ENCODE data around the gene DNAJB11.

Gene DNAJB11

DNA sequence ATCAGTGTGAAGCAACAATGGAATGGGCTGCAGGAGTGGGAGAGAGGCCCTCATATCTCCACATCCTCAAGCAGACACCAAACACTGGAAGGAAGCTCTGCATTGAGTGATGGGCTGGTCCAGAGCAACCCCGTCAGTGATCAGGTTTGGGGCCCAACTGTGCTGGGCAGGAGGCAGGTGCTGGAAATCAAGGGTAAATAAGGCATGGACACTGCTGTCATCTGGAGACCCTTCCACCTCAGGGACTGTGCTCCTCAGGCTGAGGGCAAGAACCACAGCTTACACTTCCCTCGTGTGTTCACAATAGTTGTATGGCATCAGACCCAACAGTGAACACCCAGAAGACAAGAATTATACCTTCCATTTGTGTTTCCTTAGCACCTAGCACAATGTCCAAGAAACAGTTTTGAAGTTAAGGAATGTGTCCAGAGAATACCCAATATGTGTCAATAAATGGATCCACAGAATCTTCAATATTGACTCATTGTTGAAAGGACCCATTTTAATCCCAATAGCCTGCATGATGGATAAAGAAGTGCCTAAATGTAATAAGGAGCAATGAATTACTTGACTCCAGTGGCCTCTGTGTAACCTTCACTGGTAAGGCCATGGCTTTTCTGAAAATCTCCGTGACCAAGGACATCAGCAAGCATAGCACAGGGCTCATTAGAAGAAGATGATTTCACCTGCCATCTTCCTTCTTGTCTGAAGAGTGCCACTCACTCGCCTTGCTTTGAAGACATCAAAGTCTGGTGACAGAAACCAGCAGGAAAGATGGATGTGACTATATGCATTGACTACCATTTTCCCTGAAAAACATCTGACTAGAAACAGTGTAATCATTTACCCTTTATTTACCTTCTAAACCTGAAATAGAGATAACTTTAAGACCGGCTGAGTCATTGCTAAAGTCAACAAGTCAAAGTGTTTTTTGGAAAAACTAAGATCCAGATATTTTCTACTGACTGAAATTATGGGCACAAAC lies 35.3 kb downstream of the DNAJB11 start:
- Mint-ChIP-seq H3K36me3 (ENCODE audit: insufficient read depth) (no peaks in the 10 kb centered on the region), H3K4me1 (no peaks in the 10 kb centered on the region), H3K4me3 (no peak overlapping the region), H3K27ac (ENCODE audit: low read depth) (no peak overlapping the region), H3K9me3 (no peaks in the 10 kb centered on the region), H3K27me3 (no peaks in the 10 kb centered on the region)
- ATAC-seq (replicated peaks; ENCODE audit: extremely low read depth, poor library complexity, severe bottlenecking) (no peak), DNase-seq (ENCODE audit: low spot score in 2 of 2) (no peak)

DNA sequence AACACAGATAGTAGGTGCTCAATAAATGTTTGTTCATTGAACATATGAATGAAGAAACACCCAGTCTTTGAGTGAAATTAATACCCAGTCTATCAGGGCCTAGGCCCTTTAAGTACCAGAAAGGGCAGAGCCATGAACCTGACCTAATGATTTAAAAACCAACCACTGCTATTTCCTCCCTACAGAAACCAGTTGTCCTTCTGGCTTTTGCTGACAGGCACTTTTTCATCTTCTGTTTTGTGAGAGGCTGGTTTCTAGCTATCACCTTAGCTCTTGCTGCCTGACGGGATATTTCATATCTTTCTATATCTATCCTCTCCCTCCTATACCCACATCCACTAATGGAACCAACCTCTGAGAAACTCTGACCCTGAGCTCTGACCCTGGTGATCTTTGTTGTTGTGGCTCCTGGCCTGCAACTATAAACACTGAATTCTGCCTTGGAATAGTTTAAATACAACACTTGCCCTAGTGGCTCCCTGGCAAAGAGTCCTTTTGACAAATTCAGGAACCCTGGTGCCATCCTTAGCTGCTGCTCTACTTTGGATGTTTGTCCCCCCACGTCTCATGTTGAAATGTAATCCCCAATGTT lies 38.2 kb downstream of the DNAJB11 start:
- Mint-ChIP-seq H3K4me3 (no peak overlapping the region), H3K9me3 (no peaks in the 10 kb centered on the region), H3K4me1 (no peaks in the 10 kb centered on the region), H3K27ac (ENCODE audit: low read depth) (no peak overlapping the region), H3K27me3 (peaks cover 25% of the 10 kb centered on the region), H3K36me3 (ENCODE audit: insufficient read depth) (no peaks in the 10 kb centered on the region)
- ATAC-seq (replicated peaks; ENCODE audit: extremely low read depth, poor library complexity, severe bottlenecking) (no peak), DNase-seq (ENCODE audit: low spot score in 2 of 2) (no peak)

GRCh38 chr3:186609247-186609868 lies 38.8 kb downstream of the DNAJB11 start:
- peaks cover 31% of the 10 kb centered on the region for H3K27me3 Mint-ChIP-seq
- no peaks in the 10 kb centered on the region for H3K4me1 Mint-ChIP-seq
- H3K4me3 Mint-ChIP-seq: no peak overlapping the region
- DNase-seq (ENCODE audit: low spot score in 2 of 2) (no peak), ATAC-seq (replicated peaks; ENCODE audit: extremely low read depth, poor library complexity, severe bottlenecking) (no peak)
- H3K9me3 Mint-ChIP-seq: no peaks in the 10 kb centered on the region
- no peak overlapping the region for H3K27ac Mint-ChIP-seq (ENCODE audit: low read depth)
- no peaks in the 10 kb centered on the region for H3K36me3 Mint-ChIP-seq (ENCODE audit: insufficient read depth)

GRCh38 chr3:186612065-186612464 lies 41.5 kb downstream of the DNAJB11 start:
- Mint-ChIP-seq H3K4me3 (no peak overlapping the region), H3K27ac (ENCODE audit: low read depth) (no peak overlapping the region), H3K27me3 (peaks cover 42% of the 10 kb centered on the region), H3K36me3 (ENCODE audit: insufficient read depth) (peaks cover 5% of the 10 kb centered on the region), H3K4me1 (peaks cover 10% of the 10 kb centered on the region), H3K9me3 (no peaks in the 10 kb centered on the region)
- ATAC-seq (replicated peaks; ENCODE audit: extremely low read depth, poor library complexity, severe bottlenecking) (no peak), DNase-seq (ENCODE audit: low spot score in 2 of 2) (no peak)

- DNase-seq (ENCODE audit: low spot score in 2 of 2) (no peak), ATAC-seq (replicated peaks; ENCODE audit: extremely low read depth, poor library complexity, severe bottlenecking) (no peak)
- Mint-ChIP-seq H3K4me1 (peaks cover 14% of the 10 kb centered on the region), H3K4me3 (no peak within 1 kb of the TSS), H3K36me3 (ENCODE audit: insufficient read depth) (peaks cover 7% of the 10 kb centered on the region), H3K27me3 (peaks cover 51% of the 10 kb centered on the region), H3K27ac (ENCODE audit: low read depth) (no peak within 1 kb of the TSS), H3K9me3 (no peaks in the 10 kb centered on the region)
Observed at GRCh38 chr3:186612721-186613636, 42.5 kb downstream of the DNAJB11 start, which contains the start of gene AHSG. TSS of gene AHSG (plus strand) at chr3:186613060. CDS start at chr3:186613142, 82 bp downstream.

DNA sequence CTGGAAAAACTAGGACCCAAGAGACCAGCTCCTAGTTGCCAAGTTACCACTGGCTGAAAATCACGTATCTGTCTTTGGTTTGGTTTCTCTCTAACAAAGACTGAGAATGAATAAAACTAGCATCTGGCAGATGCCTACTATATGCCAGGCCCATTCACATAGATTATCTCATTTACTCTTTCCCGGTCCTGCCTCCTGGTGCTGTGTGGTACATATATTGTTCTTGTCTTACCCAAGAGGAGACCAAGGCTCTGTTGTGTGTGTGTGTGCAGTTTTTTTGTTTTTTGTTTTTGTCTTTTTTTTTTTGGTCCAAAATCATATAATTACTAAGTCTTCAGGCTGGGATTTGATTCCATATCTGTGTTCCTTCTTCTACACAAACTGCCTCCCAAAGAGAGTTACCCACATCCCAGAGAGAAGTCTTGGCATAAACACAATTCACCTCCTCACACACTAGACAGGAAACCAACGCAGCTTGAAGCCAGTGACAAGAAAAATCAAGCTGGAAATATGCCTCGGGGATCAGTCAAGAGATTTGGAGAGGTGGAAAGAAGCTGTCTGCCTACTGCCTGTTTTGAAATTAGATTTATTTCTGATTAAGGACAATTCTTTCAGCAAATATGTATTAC lies 43.2 kb downstream of the DNAJB11 start:
- ATAC-seq (replicated peaks; ENCODE audit: extremely low read depth, poor library complexity, severe bottlenecking): no peak
- H3K27me3 Mint-ChIP-seq: peaks cover 59% of the 10 kb centered on the region
- H3K9me3 Mint-ChIP-seq: no peaks in the 10 kb centered on the region
- no peak for DNase-seq (ENCODE audit: low spot score in 2 of 2)
- peaks cover 7% of the 10 kb centered on the region for H3K36me3 Mint-ChIP-seq (ENCODE audit: insufficient read depth)
- no peak overlapping the region for H3K4me3 Mint-ChIP-seq
- peaks cover 14% of the 10 kb centered on the region for H3K4me1 Mint-ChIP-seq
- no peak overlapping the region for H3K27ac Mint-ChIP-seq (ENCODE audit: low read depth)

GRCh38 chr3:186614266-186614596 lies 43.7 kb downstream of the DNAJB11 start:
- no peak overlapping the region for H3K27ac Mint-ChIP-seq (ENCODE audit: low read depth)

DNA sequence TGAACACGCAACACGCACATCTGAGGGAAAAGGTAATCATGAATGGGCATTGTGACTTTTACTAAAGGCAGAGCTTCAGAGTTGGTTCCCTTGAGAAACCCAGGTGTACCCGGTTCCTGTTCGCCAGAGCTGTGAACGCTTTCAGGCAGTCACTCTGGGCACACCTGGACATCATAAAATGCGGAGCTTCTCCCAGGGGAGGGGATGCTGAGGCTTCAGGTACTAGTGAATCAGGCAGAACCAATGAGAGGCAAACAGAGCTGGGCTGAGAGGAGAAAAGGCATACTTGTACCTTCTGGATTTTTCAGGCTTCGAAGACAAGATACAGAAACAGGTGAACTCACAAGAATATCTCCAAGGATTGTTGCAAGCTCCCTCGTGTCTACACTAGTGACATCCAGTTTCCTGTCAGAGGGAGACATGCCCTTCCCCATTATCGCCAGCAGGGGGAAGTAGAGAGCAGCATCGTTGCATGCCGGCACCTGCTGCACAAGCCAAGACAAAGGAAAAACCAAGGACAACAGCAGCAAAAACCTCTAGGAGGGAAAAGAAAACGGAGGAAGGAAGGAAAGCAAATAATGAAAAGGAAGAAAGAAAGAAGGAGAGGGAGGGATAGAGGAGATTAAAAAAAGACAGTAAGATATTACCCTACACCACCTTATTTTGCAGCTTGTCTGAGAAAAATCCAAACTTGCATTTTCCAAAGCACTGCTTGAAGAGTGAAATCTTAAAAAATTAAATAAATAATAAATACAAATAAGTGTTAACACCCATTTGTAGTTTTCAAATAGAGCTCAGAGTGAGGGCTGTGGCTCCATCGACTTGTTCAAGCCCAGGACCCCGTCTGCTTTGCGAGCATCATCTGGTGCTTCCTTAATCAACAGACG lies 44.3 kb downstream of the DNAJB11 start:
- H3K27ac Mint-ChIP-seq (ENCODE audit: low read depth): no peak overlapping the region
- H3K4me1 Mint-ChIP-seq: peaks cover 14% of the 10 kb centered on the region
- peak; percentile 60 to 61 for DNase-seq (ENCODE audit: low spot score in 2 of 2)
- H3K36me3 Mint-ChIP-seq (ENCODE audit: insufficient read depth): peaks cover 7% of the 10 kb centered on the region
- peak; percentile 37 for ATAC-seq (replicated peaks; ENCODE audit: extremely low read depth, poor library complexity, severe bottlenecking)
- no peak overlapping the region for H3K4me3 Mint-ChIP-seq
- peaks cover 60% of the 10 kb centered on the region for H3K27me3 Mint-ChIP-seq
- no peaks in the 10 kb centered on the region for H3K9me3 Mint-ChIP-seq

More at GRCh38 chr3:186614266-186614596, 43.7 kb downstream of the DNAJB11 start:
- H3K9me3 Mint-ChIP-seq: no peaks in the 10 kb centered on the region
- peaks cover 7% of the 10 kb centered on the region for H3K36me3 Mint-ChIP-seq (ENCODE audit: insufficient read depth)
- H3K4me3 Mint-ChIP-seq: no peak overlapping the region
- peaks cover 60% of the 10 kb centered on the region for H3K27me3 Mint-ChIP-seq
- no peak for ATAC-seq (replicated peaks; ENCODE audit: extremely low read depth, poor library complexity, severe bottlenecking)
- H3K4me1 Mint-ChIP-seq: peaks cover 14% of the 10 kb centered on the region
- DNase-seq (ENCODE audit: low spot score in 2 of 2): no peak

- Mint-ChIP-seq H3K27me3 (peaks cover 68% of the 10 kb centered on the region), H3K4me3 (no peak overlapping the region)
Observed at GRCh38 chr3:186616299-186616617, 45.7 kb downstream of the DNAJB11 start.

GRCh38 chr3:186617036-186617946 lies 46.8 kb downstream of the DNAJB11 start:
- peaks cover 61% of the 10 kb centered on the region for H3K27me3 Mint-ChIP-seq
- H3K27ac Mint-ChIP-seq (ENCODE audit: low read depth): no peak overlapping the region
- peaks cover 14% of the 10 kb centered on the region for H3K4me1 Mint-ChIP-seq
- no peaks in the 10 kb centered on the region for H3K9me3 Mint-ChIP-seq
- DNase-seq (ENCODE audit: low spot score in 2 of 2) (peak; percentile 73 to 75), ATAC-seq (replicated peaks; ENCODE audit: extremely low read depth, poor library complexity, severe bottlenecking) (peak; percentile 98)
- peak overlapping the region; percentile 62 for H3K4me3 Mint-ChIP-seq
- peaks cover 7% of the 10 kb centered on the region for H3K36me3 Mint-ChIP-seq (ENCODE audit: insufficient read depth)

More at GRCh38 chr3:186616299-186616617, 45.7 kb downstream of the DNAJB11 start:
- no peak overlapping the region for H3K27ac Mint-ChIP-seq (ENCODE audit: low read depth)
- DNase-seq (ENCODE audit: low spot score in 2 of 2): no peak
- peaks cover 14% of the 10 kb centered on the region for H3K4me1 Mint-ChIP-seq
- ATAC-seq (replicated peaks; ENCODE audit: extremely low read depth, poor library complexity, severe bottlenecking): no peak
- peaks cover 7% of the 10 kb centered on the region for H3K36me3 Mint-ChIP-seq (ENCODE audit: insufficient read depth)
- no peaks in the 10 kb centered on the region for H3K9me3 Mint-ChIP-seq
